Measurements from ENCODE around the gene OSGEP. TPM values are rescaled to one million over a fixed set of nuclear protein-coding genes. Genes with fewer than 3 reads are reported as not detected.

Gene OSGEP
- total and polyA plus RNA-seq, 2 of the 13 experiments (the other 11 are each of a cell fraction or from before 2014, with no cell fraction given) = 39.7 to 41.1 TPM

GRCh38 chr14:20469242-20469889 is 14.8 kb upstream of the OSGEP start, which contains the start of gene PNP (continued):
- TF ChIP-seq MED8 (CRISPR knock-in tag; IDR thresholded peaks at IDR 0.05; ENCODE audit: insufficient replicate concordance) (peak; percentile 43), ZBTB46 (CRISPR knock-in tag; IDR thresholded peaks at IDR 0.05; ENCODE audit: borderline replicate concordance) (no peak), ZNF710 (CRISPR knock-in tag; IDR thresholded peaks at IDR 0.05; ENCODE audit: borderline replicate concordance) (0 out of 2 replicates have a peak, but pooled peaks have one; percentile 21), ZNF337 (CRISPR knock-in tag; IDR thresholded peaks at IDR 0.05; ENCODE audit: borderline replicate concordance, low read depth) (no peak), ZNF687 (CRISPR knock-in tag; IDR thresholded peaks at IDR 0.05) (peak; percentile 97), RFX3 (CRISPR knock-in tag; IDR thresholded peaks at IDR 0.05) (peak; percentile 85), ZNF777 (CRISPR knock-in tag; IDR thresholded peaks at IDR 0.05) (peak; percentile 62; the same call in 1 of the 2 replicates), ZNF629 (CRISPR knock-in tag; conservative IDR thresholded peaks at IDR 0.05) (peak; percentile 47; the same call in 1 of the 2 replicates), ZNF674 (CRISPR knock-in tag; IDR thresholded peaks at IDR 0.05; ENCODE audit: low read depth) (no peak), JUN (CRISPR knock-in tag; IDR thresholded peaks at IDR 0.05) (0 out of 2 replicates have a peak, but pooled peaks have one; percentile 19), CREB1 (IDR thresholded peaks at IDR 0.05) (no peak), CREB1 (CRISPR knock-in tag; IDR thresholded peaks at IDR 0.05) (no peak), ZNF512 (CRISPR knock-in tag; IDR thresholded peaks at IDR 0.05) (0 out of 2 replicates have a peak, but pooled peaks have one; percentile 35), ZNF34 (CRISPR knock-in tag; IDR thresholded peaks at IDR 0.05; ENCODE audit: borderline replicate concordance) (no peak), KLF12 (CRISPR knock-in tag; IDR thresholded peaks at IDR 0.05; ENCODE audit: borderline replicate concordance) (peak; percentile 77), MIER2 (CRISPR knock-in tag; IDR thresholded peaks at IDR 0.05) (no peak), ZNF430 (CRISPR knock-in tag; IDR thresholded peaks at IDR 0.05) (peak; percentile 90; the same call in 1 of the 2 replicates), PLRG1 (conservative IDR thresholded peaks at IDR 0.05) (no peak), ZFP37 (CRISPR knock-in tag; IDR thresholded peaks at IDR 0.05; ENCODE audit: borderline replicate concordance) (no peak)
